ENCODE measurements around the gene HMGCR.

The HMGCR gene

GRCh38 chr5:75342836-75343235 lies 5.8 kb downstream of the HMGCR start:
- H3K27ac ChIP-seq (ENCODE audit: low read length) = no peak overlapping the region
- no peaks in the 10 kb centered on the region for H3K9me3 ChIP-seq (ENCODE audit: control insufficient read depth, low read depth, low read length)
- no peaks in the 10 kb centered on the region for H3K27me3 ChIP-seq (ENCODE audit: control insufficient read depth, insufficient read depth, low read length)
- H3K36me3 ChIP-seq (ENCODE audit: control insufficient read depth, low read depth, low read length) = peaks cover 61% of the 10 kb centered on the region
- no peak overlapping the region for H3K9ac ChIP-seq (ENCODE audit: low read length)
- H3K4me1 ChIP-seq (ENCODE audit: control insufficient read depth, low read depth, low read length) = peaks cover 13% of the 10 kb centered on the region
- no peak overlapping the region for H3K4me3 ChIP-seq (ENCODE audit: low read length)

DNA sequence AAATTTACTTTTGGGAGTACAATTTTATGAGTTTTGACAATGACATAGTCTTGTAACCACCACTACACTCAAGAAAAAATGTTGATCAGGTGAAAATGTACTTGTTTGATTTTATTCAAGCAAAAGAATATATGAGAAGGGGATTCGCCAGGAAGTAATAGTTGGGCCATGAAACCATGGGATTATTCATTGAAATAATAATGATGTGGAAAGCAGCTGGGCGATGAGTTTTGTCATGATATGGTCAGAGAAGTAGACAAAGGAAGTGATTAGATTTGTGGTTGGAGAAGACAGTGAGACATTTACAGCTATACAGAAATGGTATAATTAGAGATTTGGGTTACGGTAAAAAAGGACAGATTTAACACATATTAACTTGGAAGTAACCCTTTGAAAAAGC lies 11.2 kb downstream of the HMGCR start:
- no peak overlapping the region for H3K4me3 ChIP-seq (ENCODE audit: low read length)
- no peaks in the 10 kb centered on the region for H3K9me3 ChIP-seq (ENCODE audit: control insufficient read depth, low read depth, low read length)
- no peak overlapping the region for H3K27ac ChIP-seq (ENCODE audit: low read length)
- H3K27me3 ChIP-seq (ENCODE audit: control insufficient read depth, insufficient read depth, low read length) = no peaks in the 10 kb centered on the region
- H3K4me1 ChIP-seq (ENCODE audit: control insufficient read depth, low read depth, low read length) = no peaks in the 10 kb centered on the region
- peaks cover 98% of the 10 kb centered on the region for H3K36me3 ChIP-seq (ENCODE audit: control insufficient read depth, low read depth, low read length)
- no peak overlapping the region for H3K9ac ChIP-seq (ENCODE audit: low read length)

DNA sequence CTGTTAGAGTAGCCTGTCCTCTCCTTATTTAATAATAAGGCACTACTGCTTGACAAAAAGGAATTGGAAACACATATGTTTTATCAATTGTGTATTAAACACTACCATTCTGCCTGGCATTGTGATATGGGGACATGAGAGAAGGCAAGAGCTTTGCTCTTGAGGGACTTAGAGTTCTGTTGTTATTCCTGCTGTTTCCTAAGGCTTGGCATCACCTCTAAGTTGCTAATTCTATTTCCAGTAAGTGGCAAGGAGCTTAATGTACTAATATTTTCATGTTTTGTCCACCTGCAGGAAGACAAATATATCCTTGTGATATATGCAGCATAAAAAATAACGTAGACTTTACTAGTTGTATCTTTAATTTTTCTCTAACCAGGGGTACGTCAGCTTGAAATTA lies 12.6 kb downstream of the HMGCR start:
- no peak overlapping the region for H3K9ac ChIP-seq (ENCODE audit: low read length)
- peaks cover 96% of the 10 kb centered on the region for H3K36me3 ChIP-seq (ENCODE audit: control insufficient read depth, low read depth, low read length)

DNA sequence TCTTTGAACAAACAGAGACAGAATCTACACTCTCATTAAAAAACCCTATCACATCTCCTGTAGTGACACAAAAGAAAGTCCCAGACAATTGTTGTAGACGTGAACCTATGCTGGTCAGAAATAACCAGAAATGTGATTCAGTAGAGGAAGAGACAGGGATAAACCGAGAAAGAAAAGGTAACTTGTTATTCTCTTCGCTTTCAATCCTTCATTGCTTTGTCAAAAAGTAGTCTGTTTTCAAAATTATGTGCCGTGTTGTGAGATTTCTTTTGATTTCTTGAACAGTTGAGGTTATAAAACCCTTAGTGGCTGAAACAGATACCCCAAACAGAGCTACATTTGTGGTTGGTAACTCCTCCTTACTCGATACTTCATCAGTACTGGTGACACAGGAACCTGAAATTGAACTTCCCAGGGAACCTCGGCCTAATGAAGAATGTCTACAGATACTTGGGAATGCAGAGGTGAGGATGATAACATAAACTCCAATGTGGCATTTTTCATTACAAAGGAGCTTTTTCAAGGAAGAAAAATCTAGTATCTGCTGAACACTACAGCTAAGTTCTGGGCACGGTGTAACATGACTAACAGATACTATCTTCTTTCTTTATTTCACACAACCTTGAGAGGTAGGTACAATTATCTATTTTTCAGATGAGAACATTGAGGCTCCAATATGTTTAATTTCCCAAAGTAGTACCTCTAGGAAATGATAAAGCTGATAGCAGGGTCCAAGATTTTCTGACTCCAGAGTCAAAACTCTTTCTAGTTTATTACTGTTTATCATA lies 14.3 kb downstream of the HMGCR start:
- no peaks in the 10 kb centered on the region for H3K4me1 ChIP-seq (ENCODE audit: control insufficient read depth, low read depth, low read length)
- peaks cover 96% of the 10 kb centered on the region for H3K36me3 ChIP-seq (ENCODE audit: control insufficient read depth, low read depth, low read length)
- no peak overlapping the region for H3K9ac ChIP-seq (ENCODE audit: low read length)
- H3K9me3 ChIP-seq (ENCODE audit: control insufficient read depth, low read depth, low read length) = no peaks in the 10 kb centered on the region
- H3K27me3 ChIP-seq (ENCODE audit: control insufficient read depth, insufficient read depth, low read length) = no peaks in the 10 kb centered on the region
- no peak overlapping the region for H3K4me3 ChIP-seq (ENCODE audit: low read length)
- H3K27ac ChIP-seq (ENCODE audit: low read length) = no peak overlapping the region

More for the DNA sequence above, 12.6 kb downstream of the HMGCR start:
- H3K4me1 ChIP-seq (ENCODE audit: control insufficient read depth, low read depth, low read length) = no peaks in the 10 kb centered on the region
- H3K9me3 ChIP-seq (ENCODE audit: control insufficient read depth, low read depth, low read length) = no peaks in the 10 kb centered on the region
- H3K4me3 ChIP-seq (ENCODE audit: low read length) = no peak overlapping the region
- H3K27me3 ChIP-seq (ENCODE audit: control insufficient read depth, insufficient read depth, low read length) = no peaks in the 10 kb centered on the region
- H3K27ac ChIP-seq (ENCODE audit: low read length) = no peak overlapping the region

GRCh38 chr5:75355236-75355635 lies 18.2 kb downstream of the HMGCR start:
- Histone ChIP-seq H3K9me3 (ENCODE audit: control insufficient read depth, low read depth, low read length) (no peaks in the 10 kb centered on the region), H3K27me3 (ENCODE audit: control insufficient read depth, insufficient read depth, low read length) (no peaks in the 10 kb centered on the region), H3K4me1 (ENCODE audit: control insufficient read depth, low read depth, low read length) (no peaks in the 10 kb centered on the region), H3K4me3 (ENCODE audit: low read length) (no peak overlapping the region), H3K36me3 (ENCODE audit: control insufficient read depth, low read depth, low read length) (peaks cover 96% of the 10 kb centered on the region), H3K9ac (ENCODE audit: low read length) (no peak overlapping the region), H3K27ac (ENCODE audit: low read length) (no peak overlapping the region)

DNA sequence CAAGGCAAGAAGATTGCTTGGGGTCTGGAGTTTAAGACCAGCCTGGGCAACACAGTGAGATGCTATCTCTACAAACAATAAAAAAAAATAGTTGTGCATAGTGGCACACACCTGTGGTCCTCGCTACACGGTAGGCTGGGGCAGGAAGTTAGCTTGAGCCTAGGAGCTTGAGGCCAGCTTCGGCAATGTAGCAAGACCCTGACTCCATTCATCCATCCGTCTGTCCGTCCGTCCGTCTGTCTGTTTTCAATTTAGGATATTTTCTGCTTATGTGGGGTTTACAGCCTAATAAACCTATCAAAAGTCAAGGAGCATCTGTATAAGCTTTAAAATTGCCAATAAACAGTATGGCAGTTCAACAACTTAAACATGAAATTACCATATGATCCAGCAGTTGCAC lies 19.7 kb downstream of the HMGCR start:
- Histone ChIP-seq H3K27me3 (ENCODE audit: control insufficient read depth, insufficient read depth, low read length) (no peaks in the 10 kb centered on the region), H3K4me3 (ENCODE audit: low read length) (no peak overlapping the region), H3K4me1 (ENCODE audit: control insufficient read depth, low read depth, low read length) (no peaks in the 10 kb centered on the region), H3K9ac (ENCODE audit: low read length) (no peak overlapping the region), H3K27ac (ENCODE audit: low read length) (no peak overlapping the region), H3K9me3 (ENCODE audit: control insufficient read depth, low read depth, low read length) (no peaks in the 10 kb centered on the region), H3K36me3 (ENCODE audit: control insufficient read depth, low read depth, low read length) (peaks cover 96% of the 10 kb centered on the region)

- Histone ChIP-seq H3K27ac (ENCODE audit: low read length) (no peak overlapping the region), H3K4me1 (ENCODE audit: control insufficient read depth, low read depth, low read length) (no peaks in the 10 kb centered on the region), H3K27me3 (ENCODE audit: control insufficient read depth, insufficient read depth, low read length) (no peaks in the 10 kb centered on the region), H3K4me3 (ENCODE audit: low read length) (no peak overlapping the region), H3K9ac (ENCODE audit: low read length) (no peak overlapping the region), H3K36me3 (ENCODE audit: control insufficient read depth, low read depth, low read length) (peaks cover 86% of the 10 kb centered on the region), H3K9me3 (ENCODE audit: control insufficient read depth, low read depth, low read length) (no peaks in the 10 kb centered on the region)
Measured at GRCh38 chr5:75358117-75358516, 21.1 kb downstream of the HMGCR start.

- Histone ChIP-seq H3K27ac (ENCODE audit: low read length) (no peak overlapping the region), H3K27me3 (ENCODE audit: control insufficient read depth, insufficient read depth, low read length) (no peaks in the 10 kb centered on the region), H3K36me3 (ENCODE audit: control insufficient read depth, low read depth, low read length) (peaks cover 57% of the 10 kb centered on the region), H3K9ac (ENCODE audit: low read length) (no peak overlapping the region), H3K9me3 (ENCODE audit: control insufficient read depth, low read depth, low read length) (no peaks in the 10 kb centered on the region), H3K4me1 (ENCODE audit: control insufficient read depth, low read depth, low read length) (peaks cover 4% of the 10 kb centered on the region), H3K4me3 (ENCODE audit: low read length) (no peak overlapping the region)
Measured at GRCh38 chr5:75361310-75361709, 24.3 kb downstream of the HMGCR start.

DNA sequence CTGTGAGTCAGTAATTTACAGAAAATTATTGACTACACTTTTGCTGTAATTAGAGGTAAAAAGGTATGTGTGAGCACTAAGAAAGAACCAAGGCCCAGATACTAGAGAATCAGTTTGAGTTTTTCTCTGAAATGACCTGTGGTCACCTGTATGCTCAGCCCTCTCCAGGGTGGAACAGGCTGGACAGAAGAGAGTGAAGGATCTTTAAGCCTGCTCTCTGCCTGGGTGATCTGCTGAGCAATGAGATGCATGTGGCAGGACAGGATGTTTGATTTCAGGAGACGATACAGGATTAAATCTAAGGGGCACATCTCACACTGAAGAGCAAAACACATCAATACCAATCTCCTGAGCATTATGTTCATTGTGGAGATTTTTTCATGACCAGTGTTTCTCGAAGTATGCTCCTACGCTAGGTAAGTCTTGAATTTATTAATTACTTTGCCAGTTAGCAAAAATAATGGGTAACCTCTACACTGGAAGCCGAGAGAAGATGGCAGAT lies 25.5 kb downstream of the HMGCR start:
- Histone ChIP-seq H3K4me3 (ENCODE audit: low read length) (no peak overlapping the region), H3K9me3 (ENCODE audit: control insufficient read depth, low read depth, low read length) (no peaks in the 10 kb centered on the region), H3K9ac (ENCODE audit: low read length) (no peak overlapping the region), H3K27ac (ENCODE audit: low read length) (no peak overlapping the region), H3K4me1 (ENCODE audit: control insufficient read depth, low read depth, low read length) (peaks cover 4% of the 10 kb centered on the region), H3K27me3 (ENCODE audit: control insufficient read depth, insufficient read depth, low read length) (no peaks in the 10 kb centered on the region), H3K36me3 (ENCODE audit: control insufficient read depth, low read depth, low read length) (peaks cover 45% of the 10 kb centered on the region)

GRCh38 chr5:75363111-75363510 lies 26.1 kb downstream of the HMGCR start:
- H3K27ac ChIP-seq (ENCODE audit: low read length) = no peak overlapping the region
- H3K9ac ChIP-seq (ENCODE audit: low read length) = no peak overlapping the region
- no peaks in the 10 kb centered on the region for H3K27me3 ChIP-seq (ENCODE audit: control insufficient read depth, insufficient read depth, low read length)
- peaks cover 39% of the 10 kb centered on the region for H3K36me3 ChIP-seq (ENCODE audit: control insufficient read depth, low read depth, low read length)
- no peaks in the 10 kb centered on the region for H3K9me3 ChIP-seq (ENCODE audit: control insufficient read depth, low read depth, low read length)
- H3K4me1 ChIP-seq (ENCODE audit: control insufficient read depth, low read depth, low read length) = peaks cover 4% of the 10 kb centered on the region
- H3K4me3 ChIP-seq (ENCODE audit: low read length) = no peak overlapping the region

DNA sequence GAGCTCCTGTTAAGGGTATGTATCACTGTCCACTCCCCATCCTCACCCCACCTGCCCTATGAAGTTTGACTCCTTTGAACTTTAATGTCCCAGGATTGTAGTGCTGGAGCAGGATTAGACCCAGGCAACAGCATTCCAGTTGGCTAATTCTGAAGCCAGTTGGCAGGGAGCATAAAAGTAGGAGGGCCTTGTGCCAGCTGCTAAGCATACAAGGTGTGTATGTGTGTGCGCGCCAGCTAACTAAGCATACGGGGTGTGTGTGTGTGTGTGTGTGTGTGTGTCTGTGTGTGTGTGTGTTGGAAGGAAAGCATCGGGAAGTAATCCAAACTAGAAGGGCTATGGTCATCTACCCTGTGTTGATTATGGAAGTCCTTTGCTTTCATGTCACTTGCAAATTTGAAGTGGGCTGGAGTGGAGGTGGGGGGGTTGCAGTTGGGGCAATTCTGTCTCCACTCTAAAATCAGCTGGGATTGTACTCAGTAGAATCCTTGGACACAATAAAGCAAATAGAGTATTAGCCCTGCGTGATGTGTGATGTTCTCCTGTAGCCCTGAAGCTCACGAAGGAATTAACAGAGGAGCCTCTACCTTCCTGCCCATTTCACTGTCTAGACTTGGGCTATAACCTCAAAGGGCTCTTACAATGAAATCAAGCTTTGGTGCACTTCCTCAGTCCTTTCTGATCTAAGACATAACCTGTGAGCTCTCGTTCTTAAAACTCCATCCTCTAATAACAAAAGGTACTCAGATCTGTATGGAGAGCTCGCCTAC lies 26.9 kb downstream of the HMGCR start:
- Histone ChIP-seq H3K4me1 (ENCODE audit: control insufficient read depth, low read depth, low read length) (peaks cover 4% of the 10 kb centered on the region), H3K27me3 (ENCODE audit: control insufficient read depth, insufficient read depth, low read length) (no peaks in the 10 kb centered on the region), H3K9ac (ENCODE audit: low read length) (no peak overlapping the region), H3K4me3 (ENCODE audit: low read length) (no peak overlapping the region), H3K9me3 (ENCODE audit: control insufficient read depth, low read depth, low read length) (no peaks in the 10 kb centered on the region), H3K27ac (ENCODE audit: low read length) (no peak overlapping the region), H3K36me3 (ENCODE audit: control insufficient read depth, low read depth, low read length) (peaks cover 32% of the 10 kb centered on the region)
